ENCODE data around the gene TEX9.
"Not testable (repeated sequence)": the region's sequence is repeated elsewhere in the genome, so short reads cannot be mapped to it uniquely, and the experiment has no call there.

Gene TEX9

GRCh38 chr15:56366211-56366610, 985 bp downstream of the TEX9 start:
- no peak for DNase-seq (ENCODE audit: low spot score)

GRCh38 chr15:56367156-56367555, 1.9 kb downstream of the TEX9 start:
- no peak for DNase-seq (ENCODE audit: low spot score)

GRCh38 chr15:56369234-56369633, 4.0 kb downstream of the TEX9 start:
- DNase-seq (ENCODE audit: low spot score): no peak

- DNase-seq (ENCODE audit: low spot score): no peak
Measured at GRCh38 chr15:56371495-56372147, 6.4 kb downstream of the TEX9 start.

- DNase-seq (ENCODE audit: low spot score): not testable (repeated sequence)
Measured at GRCh38 chr15:56374693-56375092, 9.5 kb downstream of the TEX9 start.

- DNase-seq (ENCODE audit: low spot score): not testable (repeated sequence)
Measured at GRCh38 chr15:56377822-56378221, 12.6 kb downstream of the TEX9 start.

- no peak for DNase-seq (ENCODE audit: low spot score)
Measured at GRCh38 chr15:56383010-56383409, 17.8 kb downstream of the TEX9 start.

- no peak for DNase-seq (ENCODE audit: low spot score)
Measured at GRCh38 chr15:56385908-56386307, 20.7 kb downstream of the TEX9 start.

- DNase-seq (ENCODE audit: low spot score): no peak
Measured at GRCh38 chr15:56390739-56391267, 25.6 kb downstream of the TEX9 start.

GRCh38 chr15:56393277-56393676, 28.1 kb downstream of the TEX9 start:
- no peak for DNase-seq (ENCODE audit: low spot score)

- DNase-seq (ENCODE audit: low spot score): no peak
Measured at GRCh38 chr15:56394909-56395308, 29.7 kb downstream of the TEX9 start.

- not testable (repeated sequence) for DNase-seq (ENCODE audit: low spot score)
Measured at GRCh38 chr15:56397325-56397724, 32.1 kb downstream of the TEX9 start.

- not testable (repeated sequence) for DNase-seq (ENCODE audit: low spot score)
Measured at GRCh38 chr15:56399209-56399608, 34.0 kb downstream of the TEX9 start.

- no peak for DNase-seq (ENCODE audit: low spot score)
Measured at GRCh38 chr15:56410721-56411120, 45.5 kb downstream of the TEX9 start.

- DNase-seq (ENCODE audit: low spot score): no peak
Measured at GRCh38 chr15:56411122-56411749, 46.0 kb downstream of the TEX9 start.

GRCh38 chr15:56413114-56413733, 48.0 kb downstream of the TEX9 start:
- not testable (repeated sequence) for DNase-seq (ENCODE audit: low spot score)

- no peak for DNase-seq (ENCODE audit: low spot score)
Measured at GRCh38 chr15:56425276-56425675, 60.0 kb downstream of the TEX9 start.

GRCh38 chr15:56425976-56426375, 60.8 kb downstream of the TEX9 start:
- no peak for DNase-seq (ENCODE audit: low spot score)

- peak; percentile 45 for DNase-seq (ENCODE audit: low spot score)
Measured at GRCh38 chr15:56428821-56429458, 63.7 kb downstream of the TEX9 start.

GRCh38 chr15:56432304-56432703, 67.1 kb downstream of the TEX9 start:
- DNase-seq (ENCODE audit: low spot score): no peak

GRCh38 chr15:56440214-56440770, 75.1 kb downstream of the TEX9 start:
- no peak for DNase-seq (ENCODE audit: low spot score)

GRCh38 chr15:56442354-56442753, 77.1 kb downstream of the TEX9 start:
- DNase-seq (ENCODE audit: low spot score): no peak

All from AG08395 (cell line).